Skeletal muscle satellite cell (primary cell): ENCODE results near the gene TSPAN17.

Experiments used
- H3K27me3 ChIP-seq: 2 replicates; pipeline ENCODE4 v1.7.0; 2013; ENCODE audit warnings: low read length; ENCODE audit not compliant: control insufficient read depth, insufficient read depth
- H3K36me3 ChIP-seq: 2 replicates; pipeline ENCODE4 v1.7.0; 2013; ENCODE audit warnings: mild to moderate bottlenecking, control low read depth, low read length; ENCODE audit not compliant: insufficient read depth
- H3K4me1 ChIP-seq: 2 replicates; pipeline ENCODE4 v1.7.0; 2013; ENCODE audit warnings: low read length; ENCODE audit not compliant: control insufficient read depth, insufficient read depth
- H3K4me2 ChIP-seq: 2 replicates; pipeline ENCODE4 v1.7.0; 2013; ENCODE audit warnings: mild to moderate bottlenecking, low read length
- H3K4me3 ChIP-seq: 2 replicates; pipeline ENCODE4 v1.7.0; 2013; ENCODE audit warnings: low read length
- H3K9ac ChIP-seq: 2 replicates; pipeline ENCODE4 v1.7.0; 2013; ENCODE audit warnings: mild to moderate bottlenecking, low read depth, low read length, moderate library complexity
- H3K9me3 ChIP-seq: replicated peaks from 2 replicates; pipeline ENCODE4 v1.7.0; 2013; ENCODE audit warnings: mild to moderate bottlenecking, control low read depth, low read length

The TSPAN17 gene

DNA sequence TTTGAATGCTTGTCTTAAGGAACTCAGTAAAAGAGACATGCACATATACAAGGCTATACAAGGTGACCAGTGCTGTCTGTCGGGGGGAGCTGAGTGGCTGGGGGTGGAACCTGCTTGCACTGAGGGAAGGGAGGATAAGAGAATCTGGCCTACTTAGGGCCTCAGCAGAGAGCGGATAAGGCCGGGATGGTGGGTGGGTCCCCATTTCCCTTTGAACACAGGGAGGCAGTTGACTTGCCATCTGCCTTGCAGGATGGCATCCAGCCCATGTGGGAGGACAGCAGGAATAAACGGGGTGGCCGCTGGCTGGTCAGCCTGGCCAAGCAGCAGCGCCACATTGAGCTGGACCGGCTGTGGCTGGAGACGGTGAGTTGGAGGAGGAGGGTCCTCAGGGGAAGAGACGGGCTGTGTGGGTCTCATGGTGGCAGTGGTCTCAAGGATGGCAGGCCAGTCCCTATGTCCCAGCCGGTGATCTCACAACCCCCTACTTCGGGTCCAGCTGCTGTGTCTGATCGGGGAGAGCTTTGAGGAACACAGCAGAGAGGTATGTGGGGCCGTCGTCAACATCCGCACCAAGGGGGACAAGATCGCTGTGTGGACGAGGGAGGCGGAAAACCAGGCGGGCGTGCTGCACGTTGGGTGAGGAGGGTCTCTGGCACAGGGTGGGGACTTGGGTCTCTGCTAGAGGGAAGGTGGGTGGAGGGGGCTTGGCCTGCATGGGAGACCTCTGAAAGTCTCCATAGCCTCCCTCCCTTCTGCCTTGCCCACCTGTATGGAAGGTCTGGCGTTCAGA lies 2.2 kb upstream of the TSPAN17 start:
- Histone ChIP-seq H3K4me1 (peaks cover 16% of the 10 kb centered on the region), H3K4me3 (no peak overlapping the region), H3K4me2 (no peak overlapping the region), H3K36me3 (no peaks in the 10 kb centered on the region), H3K9ac (no peak overlapping the region), H3K9me3 (no peaks in the 10 kb centered on the region), H3K27me3 (no peaks in the 10 kb centered on the region)

DNA sequence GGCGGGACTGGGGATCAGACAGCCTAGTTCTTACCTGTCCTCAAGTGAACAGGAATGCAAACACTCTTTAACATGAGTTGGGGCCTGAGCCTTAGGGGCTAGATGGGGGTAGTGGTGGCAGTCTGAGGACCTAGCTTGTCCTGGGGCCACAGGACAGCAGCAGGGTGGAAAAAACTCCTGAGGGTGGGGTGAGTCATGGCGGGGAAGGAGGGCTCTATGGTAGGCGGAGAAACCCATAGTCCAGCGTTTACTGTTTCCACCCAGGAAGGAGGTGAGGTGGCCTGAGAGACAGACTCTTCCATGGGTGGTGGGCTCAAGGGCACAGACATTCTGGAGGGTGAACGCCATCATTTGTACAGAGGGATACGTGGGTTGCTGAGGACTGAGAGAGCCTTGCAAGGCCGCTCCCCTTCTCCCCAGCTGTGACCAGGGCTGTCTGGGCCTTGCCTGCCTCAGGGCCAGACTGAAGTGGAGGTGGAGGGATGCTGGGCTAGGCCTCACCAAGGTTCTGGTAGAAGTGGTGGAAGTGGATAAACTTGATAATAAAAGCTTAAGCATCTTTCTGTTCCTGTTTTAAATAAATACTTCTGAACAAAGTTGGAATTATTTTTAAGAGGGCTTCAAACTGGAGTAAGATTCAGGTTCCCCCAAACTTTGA lies 1.1 kb upstream of the TSPAN17 start:
- Histone ChIP-seq H3K4me1 (peaks cover 18% of the 10 kb centered on the region), H3K9ac (peak overlapping the region; percentile 57), H3K36me3 (no peaks in the 10 kb centered on the region), H3K9me3 (no peaks in the 10 kb centered on the region), H3K4me2 (peak overlapping the region; percentile 81), H3K4me3 (no peak overlapping the region), H3K27me3 (no peaks in the 10 kb centered on the region)

DNA sequence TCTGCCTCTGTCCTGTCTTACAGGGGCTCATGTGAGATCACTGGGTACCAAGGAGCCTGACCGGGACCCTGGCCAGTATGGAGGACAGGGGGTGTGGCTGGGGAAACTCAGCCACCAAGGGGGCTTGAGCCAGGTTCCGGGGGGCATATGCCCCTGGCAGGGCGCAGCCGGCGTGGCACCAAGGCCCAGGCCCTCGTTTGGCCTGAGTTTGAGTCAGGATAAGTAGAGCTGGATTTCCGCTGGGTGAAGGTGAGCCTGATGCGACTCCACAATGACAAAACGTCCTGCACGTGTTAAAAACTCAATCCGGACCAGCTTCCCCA lies 616 bp upstream of the TSPAN17 start:
- peak overlapping the region; percentile 60 for H3K4me3 ChIP-seq
- peak overlapping the region; percentile 81 for H3K4me2 ChIP-seq
- no peaks in the 10 kb centered on the region for H3K9me3 ChIP-seq
- peak overlapping the region; percentile 57 for H3K9ac ChIP-seq
- peaks cover 18% of the 10 kb centered on the region for H3K4me1 ChIP-seq
- no peaks in the 10 kb centered on the region for H3K27me3 ChIP-seq
- H3K36me3 ChIP-seq: no peaks in the 10 kb centered on the region

DNA sequence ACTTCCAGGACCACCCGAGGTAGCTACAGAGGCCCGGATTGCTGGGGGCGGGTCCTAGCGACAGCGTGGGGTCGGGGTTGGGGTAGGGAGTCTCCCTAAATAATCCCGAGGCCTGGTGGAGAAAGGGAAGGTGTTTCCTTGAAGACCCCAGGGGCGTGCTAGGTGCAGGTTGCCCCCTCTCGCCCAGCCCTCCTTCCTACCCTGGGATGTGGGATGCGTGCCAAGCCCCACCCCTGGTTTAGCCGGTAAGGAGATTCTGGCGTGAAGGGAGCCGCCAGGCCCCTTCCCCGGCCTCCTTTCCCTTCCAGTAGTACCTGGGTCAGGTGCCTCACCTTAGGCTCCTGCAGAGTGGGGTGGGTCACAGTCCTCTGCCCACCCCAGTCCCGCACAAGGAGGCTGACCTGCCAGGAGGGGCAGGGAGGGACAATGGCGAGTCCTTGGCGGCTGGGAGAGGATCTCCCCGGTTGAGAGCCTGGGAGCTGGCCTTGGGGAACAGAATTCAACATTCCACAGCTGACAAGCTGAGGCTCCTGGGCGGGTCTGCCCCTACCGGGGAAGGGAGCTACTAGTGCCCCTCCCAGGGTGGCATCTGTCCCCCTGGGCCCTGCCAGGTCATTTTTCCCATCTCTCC lies 674 bp downstream of the TSPAN17 start:
- peaks cover 24% of the 10 kb centered on the region for H3K4me1 ChIP-seq
- H3K36me3 ChIP-seq: no peaks in the 10 kb centered on the region

DNA sequence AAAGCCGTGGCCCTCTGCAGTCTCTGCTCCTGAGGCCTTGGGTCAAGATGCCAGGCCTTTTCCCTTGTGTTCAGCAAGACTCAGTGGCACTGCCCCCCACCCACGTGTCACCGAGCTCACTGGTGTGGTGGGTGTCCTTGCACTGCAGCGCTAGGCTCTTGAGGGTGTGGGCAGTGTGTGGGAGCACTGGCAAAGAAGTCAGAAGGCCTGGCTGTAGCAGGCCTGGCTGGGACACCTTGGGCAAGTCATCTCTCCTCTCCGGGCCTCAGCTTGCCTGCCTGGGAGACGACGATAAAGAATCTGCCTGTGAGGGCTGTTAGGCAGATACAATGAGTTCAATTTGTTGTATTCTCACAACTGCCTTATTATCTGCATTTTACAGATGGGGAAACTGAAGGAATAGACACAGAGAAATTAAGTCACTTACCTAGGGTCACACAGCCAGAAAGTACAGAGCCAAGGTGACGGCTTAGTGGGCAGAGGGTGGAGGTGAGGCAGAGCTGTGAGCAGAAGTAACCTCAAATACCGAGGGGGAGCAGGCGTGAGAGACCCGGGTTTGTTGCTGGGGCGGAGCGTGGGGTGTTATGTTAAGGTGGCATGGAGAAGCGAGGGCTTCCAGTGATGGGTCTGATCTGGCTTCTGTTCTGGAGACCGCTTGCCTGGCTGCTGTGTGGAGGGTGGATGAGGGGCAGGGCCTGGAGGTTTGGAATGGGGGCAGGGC lies 1.4 kb downstream of the TSPAN17 start:
- Histone ChIP-seq H3K4me2 (peak overlapping the region; percentile 98), H3K36me3 (peaks cover 1% of the 10 kb centered on the region), H3K27me3 (no peaks in the 10 kb centered on the region), H3K4me1 (peaks cover 30% of the 10 kb centered on the region), H3K9me3 (no peaks in the 10 kb centered on the region), H3K4me3 (peak overlapping the region; percentile 99), H3K9ac (peak overlapping the region; percentile 98)

More for the DNA sequence above, 674 bp downstream of the TSPAN17 start:
- Histone ChIP-seq H3K9ac (peak overlapping the region; percentile 98), H3K9me3 (no peaks in the 10 kb centered on the region), H3K4me2 (peak overlapping the region; percentile 98), H3K27me3 (no peaks in the 10 kb centered on the region), H3K4me3 (peak overlapping the region; percentile 99)

DNA sequence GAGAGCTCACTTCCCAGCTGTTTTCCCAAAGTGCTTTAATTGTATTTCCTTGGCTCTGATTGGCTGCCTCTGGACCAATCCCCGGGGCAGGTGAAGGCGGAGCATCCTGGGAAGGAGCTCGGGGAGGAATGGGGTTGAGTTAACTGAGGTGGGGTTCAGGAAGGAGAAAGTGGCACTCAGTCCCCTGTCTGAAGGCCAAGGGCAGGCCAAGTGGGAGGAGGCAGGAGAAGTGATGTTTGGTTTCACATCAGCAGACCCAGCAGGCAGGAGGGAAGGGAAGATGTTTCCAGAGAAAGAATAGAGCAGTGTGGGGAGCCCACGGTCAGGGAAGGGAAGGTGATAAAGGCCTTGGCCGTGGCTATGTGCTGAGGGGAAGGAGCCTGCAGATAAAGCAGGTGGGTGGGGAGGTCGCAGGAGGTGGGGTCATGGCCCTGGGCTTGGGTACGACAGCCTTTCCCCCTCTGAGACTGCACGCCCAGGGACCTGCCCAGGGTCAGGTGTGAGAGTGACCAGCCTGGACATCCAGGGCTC lies 3.1 kb downstream of the TSPAN17 start:
- peaks cover 34% of the 10 kb centered on the region for H3K4me1 ChIP-seq
- no peak overlapping the region for H3K4me2 ChIP-seq
- H3K36me3 ChIP-seq: peaks cover 7% of the 10 kb centered on the region
- no peak overlapping the region for H3K9ac ChIP-seq
- H3K27me3 ChIP-seq: no peaks in the 10 kb centered on the region
- H3K4me3 ChIP-seq: no peak overlapping the region
- H3K9me3 ChIP-seq: no peaks in the 10 kb centered on the region

DNA sequence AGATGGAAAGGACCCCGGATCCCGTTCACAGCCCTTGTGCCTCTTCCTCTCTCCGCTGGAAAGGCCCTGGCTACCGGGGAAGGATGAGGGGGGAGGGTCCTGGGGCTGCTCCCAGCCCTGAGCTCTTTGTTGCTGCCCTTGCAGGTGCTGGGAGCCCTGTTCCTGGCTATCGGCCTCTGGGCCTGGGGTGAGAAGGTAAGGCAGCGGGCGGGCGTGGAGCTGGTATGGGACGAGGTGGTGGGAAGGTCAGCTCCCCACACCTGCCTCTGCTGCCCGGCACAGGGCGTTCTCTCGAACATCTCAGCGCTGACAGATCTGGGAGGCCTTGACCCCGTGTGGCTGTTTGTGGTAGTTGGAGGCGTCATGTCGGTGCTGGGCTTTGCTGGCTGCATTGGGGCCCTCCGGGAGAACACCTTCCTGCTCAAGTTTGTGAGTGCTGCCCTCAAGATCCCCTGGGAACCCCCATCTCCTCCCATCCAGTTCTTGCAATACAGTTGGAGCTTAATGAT lies 4.2 kb downstream of the TSPAN17 start:
- no peak overlapping the region for H3K4me2 ChIP-seq
- no peaks in the 10 kb centered on the region for H3K27me3 ChIP-seq
- H3K4me3 ChIP-seq: no peak overlapping the region
- peaks cover 32% of the 10 kb centered on the region for H3K4me1 ChIP-seq
- no peaks in the 10 kb centered on the region for H3K9me3 ChIP-seq
- no peak overlapping the region for H3K9ac ChIP-seq
- H3K36me3 ChIP-seq: peaks cover 7% of the 10 kb centered on the region

DNA sequence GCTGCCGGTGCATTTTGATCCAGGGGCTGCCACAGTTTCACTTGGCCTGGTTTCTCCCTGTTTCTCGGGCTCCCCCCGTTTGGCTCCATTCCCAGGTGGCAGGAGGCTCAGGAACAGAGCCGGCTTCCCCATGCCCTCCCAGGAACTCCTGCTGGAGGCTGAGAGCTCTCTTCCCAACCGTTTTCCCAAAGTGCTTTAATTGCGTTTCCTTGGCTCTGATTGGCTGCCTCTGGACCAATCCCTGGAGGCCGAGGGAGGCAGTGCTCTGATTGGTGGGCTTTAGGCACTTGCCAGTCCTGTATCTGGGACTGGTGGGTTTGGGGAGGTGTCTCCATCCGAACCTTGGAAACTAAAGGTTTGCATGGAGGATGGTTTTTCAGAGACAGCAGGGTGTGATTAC lies 4.9 kb downstream of the TSPAN17 start:
- H3K9ac ChIP-seq: no peak overlapping the region
- H3K36me3 ChIP-seq: peaks cover 9% of the 10 kb centered on the region
- no peak overlapping the region for H3K4me3 ChIP-seq
- H3K27me3 ChIP-seq: no peaks in the 10 kb centered on the region
- peaks cover 28% of the 10 kb centered on the region for H3K4me1 ChIP-seq
- H3K4me2 ChIP-seq: no peak overlapping the region
- no peaks in the 10 kb centered on the region for H3K9me3 ChIP-seq

DNA sequence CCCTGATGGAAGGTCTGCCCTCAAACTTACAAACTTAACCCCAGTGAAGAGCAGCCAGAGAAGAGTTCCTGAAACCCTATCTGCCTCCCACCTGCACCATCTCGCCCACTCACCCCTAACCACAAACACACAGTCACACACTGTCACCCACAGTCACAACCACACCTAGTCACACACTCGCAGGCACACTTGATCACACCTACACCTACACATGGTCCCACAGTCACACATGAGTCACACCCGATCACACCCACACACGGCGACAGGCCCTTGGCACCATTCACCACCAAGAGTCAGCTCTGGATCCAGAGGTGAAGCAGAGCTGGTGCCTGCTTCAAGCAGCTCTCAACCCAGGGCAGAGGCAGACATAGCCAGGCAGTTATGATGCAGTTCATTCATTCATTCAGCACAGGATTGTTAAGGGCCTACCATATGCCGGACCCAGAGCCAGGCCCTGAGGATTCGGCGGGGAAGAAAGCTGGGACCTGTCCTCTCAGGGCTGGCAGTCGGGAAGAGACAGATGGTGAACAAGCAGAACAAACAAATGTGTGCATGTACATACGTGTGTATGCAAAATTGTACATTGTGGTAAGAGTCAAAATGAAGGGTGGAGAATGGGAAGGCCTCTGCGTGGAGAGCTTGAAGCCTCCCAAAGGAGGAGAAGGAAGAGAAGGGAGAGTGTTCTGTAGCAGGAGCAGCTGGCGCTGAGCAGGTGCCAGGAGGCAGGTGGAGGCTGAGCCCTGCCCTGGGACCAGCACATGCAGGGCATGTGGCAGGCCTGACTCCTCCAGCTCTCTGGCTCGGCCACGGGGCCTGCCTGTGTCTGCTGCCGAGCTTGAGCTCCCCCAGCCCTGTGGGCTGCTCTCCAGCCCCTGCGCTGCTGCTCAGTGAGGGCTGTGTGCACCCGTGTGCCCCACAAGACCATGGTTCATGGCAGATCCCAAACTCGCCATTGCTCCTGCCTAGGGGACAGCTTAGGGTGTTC lies 6.4 kb downstream of the TSPAN17 start:
- Histone ChIP-seq H3K36me3 (peaks cover 16% of the 10 kb centered on the region), H3K4me2 (no peak overlapping the region), H3K4me3 (no peak overlapping the region), H3K9ac (no peak overlapping the region), H3K27me3 (no peaks in the 10 kb centered on the region), H3K9me3 (no peaks in the 10 kb centered on the region), H3K4me1 (peaks cover 20% of the 10 kb centered on the region)

DNA sequence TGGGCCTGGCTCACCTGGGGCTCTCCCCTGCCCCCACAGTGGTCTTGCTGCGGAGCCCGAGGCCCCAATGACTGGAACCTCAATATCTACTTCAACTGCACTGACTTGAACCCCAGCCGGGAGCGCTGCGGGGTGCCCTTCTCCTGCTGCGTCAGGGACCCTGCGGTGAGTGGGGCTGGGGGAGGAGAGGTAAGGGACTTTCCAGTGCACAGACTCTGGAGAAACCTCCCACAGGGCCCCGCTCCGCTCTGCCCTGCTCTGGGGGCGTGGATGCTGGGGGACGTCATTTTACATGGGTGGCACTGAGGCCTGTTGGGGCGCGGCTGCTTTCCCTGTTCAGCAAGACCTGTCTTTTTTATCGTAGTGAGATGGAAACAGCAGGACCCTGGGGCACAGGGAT lies 7.6 kb downstream of the TSPAN17 start:
- H3K27me3 ChIP-seq: no peaks in the 10 kb centered on the region
- H3K9me3 ChIP-seq: no peaks in the 10 kb centered on the region
- no peak overlapping the region for H3K4me3 ChIP-seq
- peaks cover 16% of the 10 kb centered on the region for H3K36me3 ChIP-seq
- H3K9ac ChIP-seq: no peak overlapping the region
- H3K4me1 ChIP-seq: peaks cover 17% of the 10 kb centered on the region
- H3K4me2 ChIP-seq: no peak overlapping the region
